GM23338 (cell line): ENCODE measurements around the gene SF3B2. TPM values are rescaled to one million over a fixed set of nuclear protein-coding genes. Genes with fewer than 3 reads are reported as not detected.

Source experiments
- ATAC-seq: fragments of 200-7000 bp; cut with Tn5 transposase; 3 replicates; pipeline ENCODE4 v1.9.1; 2020
- DNase-seq: peaks from one replicate; pipeline ENCODE4 v3.0.0-alpha.2; 2015; ENCODE audit warnings: low spot score
- H2AFZ ChIP-seq: fragments of 200-600 bp; sonication (generic); 2 replicates; pipeline ENCODE4 v1.8.0; 2016; ENCODE audit warnings: antibody characterized with exemption, mild to moderate bottlenecking, moderate library complexity
- H3F3A ChIP-seq: fragments of 200-600 bp; sonication (generic); replicated peaks from 2 replicates; pipeline ENCODE4 v1.8.0; 2017; ENCODE audit warnings: antibody characterized with exemption, mixed run types, low read depth
- H3K27ac ChIP-seq: fragments of 200-600 bp; sonication (generic); 2 replicates; pipeline ENCODE4 v1.6.1; 2016; ENCODE audit warnings: low read depth
- H3K27me3 ChIP-seq: fragments of 200-600 bp; sonication (generic); 2 replicates; pipeline ENCODE4 v1.8.0; 2016; ENCODE audit warnings: mild to moderate bottlenecking, mixed run types, moderate library complexity; ENCODE audit not compliant: insufficient read depth
- H3K36me3 ChIP-seq: fragments of 200-600 bp; sonication (generic); 2 replicates; pipeline ENCODE4 v1.8.0; 2016; ENCODE audit warnings: mild to moderate bottlenecking; ENCODE audit not compliant: insufficient read depth
- H3K4me1 ChIP-seq: fragments of 200-600 bp; sonication (generic); 2 replicates; pipeline ENCODE4 v1.8.0; 2016; ENCODE audit warnings: mild to moderate bottlenecking, moderate library complexity; ENCODE audit not compliant: insufficient read depth
- H3K4me2 ChIP-seq: fragments of 200-600 bp; sonication (generic); 2 replicates; pipeline ENCODE4 v1.7.1; 2017; ENCODE audit warnings: mixed run types
- H3K4me3 ChIP-seq: fragments of 200-600 bp; sonication (generic); 2 replicates; pipeline ENCODE4 v1.6.1; 2016; ENCODE audit warnings: mixed run types
- H3K79me2 ChIP-seq: fragments of 200-600 bp; sonication (generic); replicated peaks from 2 replicates; pipeline ENCODE4 v1.8.0; 2017; ENCODE audit warnings: mild to moderate bottlenecking; ENCODE audit not compliant: insufficient read depth
- H3K9me2 ChIP-seq: fragments of 200-600 bp; sonication (generic); 2 replicates; pipeline ENCODE4 v1.8.0; 2017; ENCODE audit not compliant: insufficient read depth
- H4K20me1 ChIP-seq: fragments of 200-600 bp; sonication (generic); replicated peaks from 2 replicates; pipeline ENCODE4 v1.8.0; 2017; ENCODE audit warnings: mild to moderate bottlenecking; ENCODE audit not compliant: insufficient read depth
- H3K27ac Mint-ChIP-seq: 2 replicates; pipeline ENCODE4 v1.8.0; 2020; ENCODE audit warnings: inconsistent platforms, mild to moderate bottlenecking, moderate library complexity, mixed read lengths
- H3K27me3 Mint-ChIP-seq: 3 replicates; pipeline ENCODE4 v1.8.0; 2022; ENCODE audit warnings: low read depth, mild to moderate bottlenecking, moderate library complexity, mixed read lengths, inconsistent platforms; ENCODE audit not compliant: insufficient read depth, poor library complexity
- H3K36me3 Mint-ChIP-seq: 3 replicates; pipeline ENCODE4 v1.8.0; 2021; ENCODE audit warnings: low read depth, mild to moderate bottlenecking, inconsistent platforms, moderate library complexity, mixed read lengths
- H3K4me1 Mint-ChIP-seq: 3 replicates; pipeline ENCODE4 v1.8.0; 2020; ENCODE audit warnings: mild to moderate bottlenecking, inconsistent platforms, mixed read lengths
- H3K4me3 Mint-ChIP-seq: 3 replicates; pipeline ENCODE4 v1.8.0; 2021; ENCODE audit warnings: moderate library complexity, mild to moderate bottlenecking, inconsistent platforms, mixed read lengths
- H3K9me3 Mint-ChIP-seq: 3 replicates; pipeline ENCODE4 v1.8.0; 2020; ENCODE audit warnings: moderate library complexity, mild to moderate bottlenecking, inconsistent platforms, mixed read lengths
- CREB1 ChIP-seq: fragments of 250-450 bp; sonication (Bioruptor Pico); IDR thresholded peaks from 2 replicates; pipeline ENCODE4 v1.5.0; 2020; ENCODE audit warnings: low read depth, mild to moderate bottlenecking, moderate library complexity
- EZH2 ChIP-seq: fragments of 200-600 bp; sonication (generic); IDR thresholded peaks from one replicate; pipeline ENCODE4 v1.8.0; 2017; ENCODE audit warnings: antibody characterized with exemption, mild to moderate bottlenecking, low read depth; ENCODE audit not compliant: unreplicated experiment
- EZH2phosphoT487 ChIP-seq: fragments of 200-600 bp; sonication (generic); IDR thresholded peaks from one replicate; pipeline ENCODE4 v1.8.1; 2018; ENCODE audit warnings: antibody characterized with exemption; ENCODE audit not compliant: unreplicated experiment
- NANOG ChIP-seq: IDR thresholded peaks from 2 replicates; pipeline ENCODE4 v1.6.1; 2016; ENCODE audit warnings: antibody characterized with exemption, borderline replicate concordance
- REST ChIP-seq: IDR thresholded peaks from one replicate; pipeline ENCODE4 v1.6.1; 2018; ENCODE audit warnings: antibody characterized with exemption; ENCODE audit not compliant: unreplicated experiment
- ZNF462 ChIP-seq: fragments of 250-450 bp; sonication (Bioruptor Pico); IDR thresholded peaks from 2 replicates; pipeline ENCODE4 v1.5.0; 2020; ENCODE audit warnings: mild to moderate bottlenecking, moderate library complexity
- polyA plus RNA-seq: library from polyadenylated mRNA; unstranded; fragments of >200 nt; fragmentation: Nextera tagmentation; extraction: Ambion mirVana; gene quantifications from 2 replicates; pipeline ENCODE4 v1.2.1, GENCODE V29; 2016
- total RNA-seq: library from RNA; depleted of rRNA; stranded (reverse); fragments of >200 nt; shearing (Covaris generic); gene quantifications from 2 replicates; pipeline ENCODE4 v1.2.3, GENCODE V29; 2014

SF3B2 gene
- total and polyA plus RNA-seq, 2 experiments from 2014 or later = 173 to 180 TPM

- DNase-seq (no peak), ATAC-seq (no peak)
- no peak overlapping the region for H3K27ac ChIP-seq
- H3K27ac Mint-ChIP-seq = no peak overlapping the region
- no peaks in the 10 kb centered on the region for H3K4me1 ChIP-seq
- no peaks in the 10 kb centered on the region; the same call in 2 of the 3 replicates for H3K9me3 Mint-ChIP-seq
- H3K4me1 Mint-ChIP-seq = no peaks in the 10 kb centered on the region
- H3K36me3 ChIP-seq = peaks cover 77% of the 10 kb centered on the region
- H3K36me3 Mint-ChIP-seq = peaks cover 96% of the 10 kb centered on the region
- TF ChIP-seq NANOG (no peak), CREB1 (no peak)
- H3K9me2 ChIP-seq = no peaks in the 10 kb centered on the region
- H3F3A ChIP-seq = peaks cover 29% of the 10 kb centered on the region
- H3K27me3 ChIP-seq = no peaks in the 10 kb centered on the region
- peaks cover 2% of the 10 kb centered on the region for H3K27me3 Mint-ChIP-seq
- H2AFZ ChIP-seq = no peak overlapping the region
- peaks cover 27% of the 10 kb centered on the region for H4K20me1 ChIP-seq
- H3K4me3 Mint-ChIP-seq = no peak overlapping the region
- H3K4me3 ChIP-seq = no peak overlapping the region
- H3K4me2 ChIP-seq = no peak overlapping the region
- H3K79me2 ChIP-seq = peaks cover 21% of the 10 kb centered on the region
These were observed 10.2 kb downstream of the SF3B2 start for GRCh38 chr11:66062408-66062807.

DNA sequence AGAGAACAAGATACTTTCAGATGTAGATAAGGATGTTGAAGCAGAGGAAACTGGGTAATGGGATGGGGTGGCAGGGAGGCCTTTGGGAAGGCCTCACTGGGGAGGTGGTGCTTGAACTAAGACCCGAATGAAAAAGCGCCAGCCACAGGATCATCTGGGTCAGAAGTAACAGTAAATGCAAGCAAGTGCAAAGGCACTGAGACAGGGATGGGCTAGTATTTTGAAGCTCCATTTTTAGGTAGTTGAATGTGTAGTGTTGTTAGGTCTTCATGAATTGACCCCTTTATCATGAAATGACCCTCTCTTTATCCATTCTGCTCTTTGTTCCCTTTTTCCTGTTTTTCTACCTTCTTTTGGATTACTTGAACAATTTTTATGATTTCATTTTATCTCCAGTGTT lies 11.7 kb downstream of the SF3B2 start:
- no peak overlapping the region for H3K27ac ChIP-seq
- no peaks in the 10 kb centered on the region for H3K27me3 ChIP-seq
- peaks cover 6% of the 10 kb centered on the region for H3K27me3 Mint-ChIP-seq
- H3K36me3 ChIP-seq = peaks cover 68% of the 10 kb centered on the region
- ATAC-seq (no peak), DNase-seq (no peak)
- peaks cover 27% of the 10 kb centered on the region for H4K20me1 ChIP-seq
- H3K9me3 Mint-ChIP-seq = no peaks in the 10 kb centered on the region; the same call in 2 of the 3 replicates
- no peak overlapping the region for H3K4me3 Mint-ChIP-seq
- no peak overlapping the region for H3K4me3 ChIP-seq
- no peak overlapping the region for H3K4me2 ChIP-seq
- no peaks in the 10 kb centered on the region for H3K9me2 ChIP-seq
- no peak overlapping the region for H3K27ac Mint-ChIP-seq
- H3K4me1 Mint-ChIP-seq = peaks cover 7% of the 10 kb centered on the region; the same call in 2 of the 3 replicates
- peaks cover 96% of the 10 kb centered on the region for H3K36me3 Mint-ChIP-seq
- no peak overlapping the region for H2AFZ ChIP-seq
- peaks cover 6% of the 10 kb centered on the region for H3K4me1 ChIP-seq
- H3F3A ChIP-seq = peaks cover 39% of the 10 kb centered on the region
- no peak for TF ChIP-seq EZH2
- no peak for TF ChIP-seq ZNF462 (CRISPR knock-in tag)
- TF ChIP-seq EZH2phosphoT487 = no peak
- no peak for TF ChIP-seq NANOG
- TF ChIP-seq REST = no peak
- peaks cover 21% of the 10 kb centered on the region for H3K79me2 ChIP-seq
